C4-2B (cell line): ENCODE results near the gene TUBB3.

Source experiments
- ZFX ChIP-seq: fragments of 450-650 bp; IDR thresholded peaks from 2 replicates; pipeline ENCODE4 v1.6.1; 2017
- TF ChIP-seq, protein P1 (sequence below): fragments of 450-650 bp; conservative IDR thresholded peaks from 2 replicates; pipeline ENCODE4 v1.5.1; 2017; ENCODE audit warnings: mild to moderate bottlenecking

DNA sequence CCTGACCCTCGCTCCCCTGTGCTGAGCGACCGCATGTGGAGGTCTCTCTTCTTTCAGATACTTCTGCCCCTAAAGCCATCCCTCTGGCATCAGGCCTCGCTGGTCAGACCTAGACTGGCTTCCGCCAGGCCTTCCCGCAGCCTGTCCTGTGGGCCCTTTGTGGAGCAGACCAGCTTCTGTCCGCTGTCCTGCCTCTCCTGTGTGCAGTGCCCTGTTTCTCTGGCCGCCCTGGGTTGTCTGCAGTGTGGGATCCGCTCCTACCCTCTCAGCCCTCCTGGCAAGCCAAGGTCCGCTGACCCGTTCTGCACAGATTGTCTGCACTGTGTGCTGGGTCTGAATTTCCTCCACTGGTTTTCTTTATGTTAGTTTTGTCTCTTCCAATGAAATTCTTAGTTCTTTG lies 25.9 kb upstream of the TUBB3 start:
- TF ChIP-seq, protein P1, sequence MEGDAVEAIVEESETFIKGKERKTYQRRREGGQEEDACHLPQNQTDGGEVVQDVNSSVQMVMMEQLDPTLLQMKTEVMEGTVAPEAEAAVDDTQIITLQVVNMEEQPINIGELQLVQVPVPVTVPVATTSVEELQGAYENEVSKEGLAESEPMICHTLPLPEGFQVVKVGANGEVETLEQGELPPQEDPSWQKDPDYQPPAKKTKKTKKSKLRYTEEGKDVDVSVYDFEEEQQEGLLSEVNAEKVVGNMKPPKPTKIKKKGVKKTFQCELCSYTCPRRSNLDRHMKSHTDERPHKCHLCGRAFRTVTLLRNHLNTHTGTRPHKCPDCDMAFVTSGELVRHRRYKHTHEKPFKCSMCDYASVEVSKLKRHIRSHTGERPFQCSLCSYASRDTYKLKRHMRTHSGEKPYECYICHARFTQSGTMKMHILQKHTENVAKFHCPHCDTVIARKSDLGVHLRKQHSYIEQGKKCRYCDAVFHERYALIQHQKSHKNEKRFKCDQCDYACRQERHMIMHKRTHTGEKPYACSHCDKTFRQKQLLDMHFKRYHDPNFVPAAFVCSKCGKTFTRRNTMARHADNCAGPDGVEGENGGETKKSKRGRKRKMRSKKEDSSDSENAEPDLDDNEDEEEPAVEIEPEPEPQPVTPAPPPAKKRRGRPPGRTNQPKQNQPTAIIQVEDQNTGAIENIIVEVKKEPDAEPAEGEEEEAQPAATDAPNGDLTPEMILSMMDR = no peak
- no peak for TF ChIP-seq ZFX
